Adrenal gland (tissue), 12 donors: ENCODE data around the gene ABI1. TPM values are rescaled to one million over a fixed set of nuclear protein-coding genes. Genes with fewer than 3 reads are reported as not detected.

Experiments used
- DNase-seq, 7 donors: peaks; one replicate each; pipeline ENCODE4 v3.0.0-alpha.2; 2019 to 2020
- H3K27ac ChIP-seq, 5 donors: fragments of 200-600 bp; sonication (generic) in 4 of 5; 1 replicate in 3 of 5; 2 replicates in 2 of 5; pipeline versions ENCODE4 v1.5.1 to v1.8.0; 2016 to 2020; ENCODE audit warnings: mild to moderate bottlenecking in 1 of 5
- H3K27me3 ChIP-seq: fragments of 200-600 bp; 2 replicates; pipeline ENCODE4 v1.8.0; 2021
- H3K36me3 ChIP-seq, 2 donors: fragments of 200-600 bp; replicated peaks in 1 of 2; 1 replicate in 1 of 2; 2 replicates in 1 of 2; pipeline versions ENCODE4 v1.5.1 to v1.8.0; 2018 to 2022
- H3K4me1 ChIP-seq, 2 donors: fragments of 200-600 bp; replicated peaks in 1 of 2; 1 replicate in 1 of 2; 2 replicates in 1 of 2; pipeline versions ENCODE4 v1.5.1 to v1.8.0; 2018 to 2021
- H3K4me3 ChIP-seq, 4 donors: fragments of 200-600 bp; sonication (generic) in 3 of 4; one replicate each; pipeline ENCODE4 v1.5.1; 2016 to 2018
- H3K9me3 ChIP-seq, 3 donors: fragments of 200-600 bp; sonication (generic) in 1 of 3; replicated peaks in 1 of 3; 1 replicate in 2 of 3; 2 replicates in 1 of 3; pipeline versions ENCODE4 v1.5.1 to v1.8.0; 2016 to 2021
- CTCF ChIP-seq, 6 experiments: fragments of 450-650 bp in 4 of 6; fragments of 200-600 bp in 2 of 6; sonication (generic) in 1 of 6; IDR thresholded peaks; 1 replicate in 5 of 6; 2 replicates in 1 of 6; pipeline versions ENCODE4 v1.5.1 to v1.8.0; 2016 to 2021; ENCODE audit warnings: antibody characterized with exemption in 6 of 6, mild to moderate bottlenecking in 2 of 6, moderate library complexity in 1 of 6
- POLR2A ChIP-seq, 2 donors: fragments of 450-650 bp; IDR thresholded peaks; one replicate each; pipeline ENCODE4 v1.6.1; 2017; ENCODE audit warnings: antibody characterized with exemption in 2 of 2, mild to moderate bottlenecking in 2 of 2, moderate library complexity in 1 of 2
- whole genome bisulfite sequencing, 4 donors: extraction: QIAGEN DNeasy Blood & Tissue Kit in 2 of 4; methylation state at CpG; one replicate each; pipeline versions ENCODE4 v1.1.5 to v1.1.7; 2013 to 2017; 5-methylcytosine and 5-hydroxymethylcytosine counted together
- intact Hi-C, 2 donors: fragments of 100-400 bp; cut with DNase I; formaldehyde crosslinking; loops; one replicate each; pipeline versions ENCODE4 v1.14.1 to v1.15.0; 2022 to 2023
- polyA plus RNA-seq, 3 donors: library from polyadenylated mRNA; stranded (reverse); fragments of 200-250 nt in 2 of 3; fragments of 350-450 nt in 1 of 3; fragmentation: Illumina TruSeq in 1 of 3; extraction: RNeasy Lipid Tissue Mini Kit (QIAGEN cat#74804) in 1 of 3; gene quantifications; one replicate each; pipeline ENCODE4 v1.2.3, GENCODE V29; 2013 to 2014
- total RNA-seq, 9 donors: library from RNA; depleted of rRNA in 4 of 9; stranded (reverse); fragments of >200 nt in 4 of 9; fragments of 120-200 nt in 1 of 9; fragmentation: NEBNext Ultra II Directional in 1 of 9; extraction: Animal tissue kit (Norgen Biotek cat#: 25700) in 1 of 9; gene quantifications; one replicate each; pipeline versions ENCODE4 v1.1.0 to v1.2.4, GENCODE V29; 2013 to 2023
- donor health status: healthy with polysubstance abuse.
- donor health status: Bipolar disorder and iron deficiency.
- donor health status: DM: yes; HTN: yes; CAD: no.
- donor health status: DM: no; HTN: no; CAD: no.
- donor health status: DM: no; HTN: no; CAD: no.
- donor health status: DM: yes; HTN: yes; CAD: no.

The ABI1 gene
- total and polyA plus RNA-seq, 12 donors: 13.3 to 38.9 (median 31.1) TPM

- DNase-seq: no peak
- intact Hi-C loops: no loop called here
- H3K9me3 ChIP-seq: no peaks in the 10 kb centered on the region
- WGBS, 4 donors: 86 to 91% (median 86%) methylated on average over 12 to 14 of the region's 14 CpGs
- no peaks in the 10 kb centered on the region for H3K4me1 ChIP-seq
- H3K27ac ChIP-seq: no peak overlapping the region
- no peaks in the 10 kb centered on the region for H3K27me3 ChIP-seq
- H3K4me3 ChIP-seq: no peak overlapping the region
- TF ChIP-seq CTCF (IDR thresholded peaks at IDR 0.05) (no peak), POLR2A (IDR thresholded peaks at IDR 0.05) (no peak)
- peaks cover 0 to 7% of the 10 kb centered on the region in 2 donors for H3K36me3 ChIP-seq
Measured at GRCh38 chr10:26733750-26734568, 126.8 kb downstream of the ABI1 start.

GRCh38 chr10:26730552-26730951 lies 130.2 kb downstream of the ABI1 start:
- no peak for DNase-seq
- H3K27ac ChIP-seq: no peak overlapping the region
- H3K4me1 ChIP-seq: no peaks in the 10 kb centered on the region
- TF ChIP-seq POLR2A (IDR thresholded peaks at IDR 0.05): no peak
- no peak for TF ChIP-seq CTCF (IDR thresholded peaks at IDR 0.05)
- H3K9me3 ChIP-seq: no peaks in the 10 kb centered on the region
- WGBS, 4 donors: 75 to 93% (median 86%) methylated on average over 2 of the region's 2 CpGs
- H3K36me3 ChIP-seq: peaks cover 0 to under 1% of the 10 kb centered on the region in 2 donors
- intact Hi-C loops: no loop called here
- no peaks in the 10 kb centered on the region for H3K27me3 ChIP-seq
- H3K4me3 ChIP-seq: no peak overlapping the region

GRCh38 chr10:26729395-26729794 lies 131.4 kb downstream of the ABI1 start:
- H3K36me3 ChIP-seq: peaks cover 0 to 5% of the 10 kb centered on the region in 2 donors
- intact Hi-C loops: loop anchor here in 1 of 2 donors (10.0 kb wide), 1 partner anchor 155 kb away; no protein-coding TSS in a partner anchor
- TF ChIP-seq CTCF (IDR thresholded peaks at IDR 0.05): no peak
- no peak for TF ChIP-seq POLR2A (IDR thresholded peaks at IDR 0.05)
- no peak overlapping the region for H3K4me3 ChIP-seq
- DNase-seq: no peak
- H3K4me1 ChIP-seq: no peaks in the 10 kb centered on the region
- WGBS, 4 donors: 78 to 92% (median 92%) methylated on average over 4 of the region's 4 CpGs
- no peaks in the 10 kb centered on the region for H3K27me3 ChIP-seq
- H3K27ac ChIP-seq: no peak overlapping the region
- H3K9me3 ChIP-seq: no peaks in the 10 kb centered on the region

- no peak overlapping the region for H3K4me3 ChIP-seq
- H3K36me3 ChIP-seq: peaks cover 0 to 7% of the 10 kb centered on the region in 2 donors
Measured at GRCh38 chr10:26728957-26729356, 131.8 kb downstream of the ABI1 start.

More at GRCh38 chr10:26728957-26729356, 131.8 kb downstream of the ABI1 start:
- H3K27ac ChIP-seq: no peak overlapping the region
- no peaks in the 10 kb centered on the region for H3K9me3 ChIP-seq
- H3K27me3 ChIP-seq: no peaks in the 10 kb centered on the region
- no peak for DNase-seq
- no peaks in the 10 kb centered on the region for H3K4me1 ChIP-seq
- intact Hi-C loops: loop anchor here in 1 of 2 donors (10.0 kb wide), 1 partner anchor 156 kb away; no protein-coding TSS in a partner anchor
- TF ChIP-seq POLR2A (IDR thresholded peaks at IDR 0.05) (no peak), CTCF (IDR thresholded peaks at IDR 0.05) (no peak)
- WGBS, 4 donors: 87 to 96% (median 93%) methylated on average over 7 of the region's 7 CpGs
